Gastrocnemius medialis (tissue), 4 donors: ENCODE measurements around the gene RAD23A. TPM values are rescaled to one million over a fixed set of nuclear protein-coding genes. Genes with fewer than 3 reads are reported as not detected.
A peak's percentile ranks its signal among the peaks of the same experiment; 100 is the strongest.

Experiments used
- ATAC-seq, 2 donors: fragments of 150-250 bp; one replicate each; pipeline ENCODE4 v1.9.1; 2016
- DNase-seq, 2 donors: peaks; one replicate each; pipeline ENCODE4 v3.0.0-alpha.2; 2019
- H3K27ac ChIP-seq, 4 donors: fragments of 200-600 bp; sonication (generic); 1 replicate in 1 of 4; 2 replicates in 3 of 4; pipeline ENCODE4 v1.5.1; 2016 to 2018; ENCODE audit warnings: mild to moderate bottlenecking in 2 of 4, moderate library complexity in 1 of 4
- H3K27me3 ChIP-seq, 3 donors: fragments of 200-600 bp; sonication (generic) in 2 of 3; 1 replicate in 1 of 3; 2 replicates in 2 of 3; pipeline versions ENCODE4 v1.5.1 to v1.6.0; 2016 to 2019; ENCODE audit warnings: mild to moderate bottlenecking in 1 of 3, moderate library complexity in 1 of 3
- H3K36me3 ChIP-seq, 2 donors: fragments of 200-600 bp; sonication (generic) in 1 of 2; one replicate each; pipeline ENCODE4 v1.5.1; 2017 to 2018
- H3K4me1 ChIP-seq, 2 donors: fragments of 200-600 bp; sonication (generic) in 1 of 2; one replicate each; pipeline ENCODE4 v1.5.1; 2016 to 2017; ENCODE audit warnings: mild to moderate bottlenecking in 2 of 2
- H3K4me3 ChIP-seq, 4 donors: fragments of 200-600 bp; sonication (generic) in 3 of 4; 1 replicate in 1 of 4; 2 replicates in 3 of 4; pipeline ENCODE4 v1.5.1; 2016 to 2019; ENCODE audit warnings: mild to moderate bottlenecking in 2 of 4
- H3K9me3 ChIP-seq, 3 donors: fragments of 200-600 bp; sonication (generic) in 2 of 3; 1 replicate in 1 of 3; 2 replicates in 2 of 3; pipeline ENCODE4 v1.5.1; 2016 to 2019
- POLR2A ChIP-seq, 2 donors: fragments of 450-650 bp; IDR thresholded peaks; one replicate each; pipeline ENCODE4 v1.6.1; 2017; ENCODE audit warnings: antibody characterized with exemption in 2 of 2, mild to moderate bottlenecking in 2 of 2, moderate library complexity in 2 of 2
- in situ Hi-C, 4 donors: fragments of 200-750 bp; cut with MboI; loops; one replicate each; pipeline versions ENCODE4 v1.15.0 to v1.8.0; 2017; ENCODE audit warnings: low sequenced_read_pairs in 4 of 4
- intact Hi-C: fragments of 100-400 bp; cut with DNase I; formaldehyde crosslinking; loops from one replicate; pipeline ENCODE4 v1.15.1; 2023; ENCODE audit warnings: low total_unique reads
- total RNA-seq, 4 donors: library from RNA; depleted of rRNA; stranded (reverse); fragments of >200 nt; gene quantifications; one replicate each; pipeline versions ENCODE4 v1.1.0 to v1.2.3, GENCODE V29; 2016
- TF ChIP-seq, protein P1 (sequence below), 5 experiments: fragments of 450-650 bp in 3 of 5; fragments of 200-600 bp in 2 of 5; sonication (generic) in 2 of 5; IDR thresholded peaks in 4 of 5; conservative IDR thresholded peaks in 1 of 5; 1 replicate in 4 of 5; 2 replicates in 1 of 5; pipeline ENCODE4 v1.5.1; 2016 to 2019; ENCODE audit warnings: antibody characterized with exemption in 5 of 5, mild to moderate bottlenecking in 3 of 5, moderate library complexity in 3 of 5

Gene RAD23A
- 100 to 1,000 TPM; 618 to 949 (median 780) TPM for total RNA-seq

DNA sequence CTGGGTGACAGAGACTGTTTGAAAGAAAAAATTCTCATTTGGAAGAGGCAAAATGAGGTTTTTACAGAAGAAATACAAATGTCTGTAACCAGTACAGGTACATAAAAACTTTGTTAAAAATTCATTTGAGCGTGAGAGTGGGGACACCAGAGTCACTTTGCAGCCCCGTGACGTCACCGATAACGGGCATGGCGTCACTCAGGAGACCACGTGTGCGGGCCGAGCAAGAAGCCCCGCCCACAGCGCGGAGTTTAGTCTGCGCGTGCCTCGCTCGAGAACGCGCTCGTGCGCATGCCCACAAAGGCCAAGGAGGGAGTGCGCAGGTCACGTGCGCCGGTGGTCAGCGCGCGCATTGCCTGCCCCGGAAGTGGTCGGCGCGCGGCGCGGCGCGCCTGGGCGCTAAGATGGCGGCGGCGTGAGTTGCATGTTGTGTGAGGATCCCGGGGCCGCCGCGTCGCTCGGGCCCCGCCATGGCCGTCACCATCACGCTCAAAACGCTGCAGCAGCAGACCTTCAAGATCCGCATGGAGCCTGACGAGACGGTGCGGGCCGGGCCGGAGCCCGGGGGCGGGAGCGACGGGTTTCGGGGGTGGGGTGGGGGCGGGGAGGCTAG lies at the start of gene RAD23A:
Gene RAD23A (plus strand): TSS at position 384 of the 613 bp plus-strand sequence. CDS start 87 bp downstream, at position 471.
- intact Hi-C loops = loop anchor here (1.0 to 10.0 kb wide), 2 partner anchors 20 to 899 kb away; no protein-coding TSS in a partner anchor
- Histone ChIP-seq H3K4me3 (peak within 1 kb of the TSS; percentile 65 to 94 (median 85)), H3K9me3 (no peaks in the 10 kb centered on the region), H3K36me3 (peaks cover 0 to 74% of the 10 kb centered on the region in 2 donors), H3K4me1 (peaks cover 30 to 35% of the 10 kb centered on the region in 2 donors), H3K27me3 (no peaks in the 10 kb centered on the region), H3K27ac (peak within 1 kb of the TSS; percentile 96 to 99 (median 98))
- DNase-seq (peak; percentile 93 to 97), ATAC-seq (peak; percentile 90 to 92)
- in situ Hi-C loops = no loop called here
- peak; percentile 96 to 97 for TF ChIP-seq POLR2A (IDR thresholded peaks at IDR 0.05)
- TF ChIP-seq, protein P1, sequence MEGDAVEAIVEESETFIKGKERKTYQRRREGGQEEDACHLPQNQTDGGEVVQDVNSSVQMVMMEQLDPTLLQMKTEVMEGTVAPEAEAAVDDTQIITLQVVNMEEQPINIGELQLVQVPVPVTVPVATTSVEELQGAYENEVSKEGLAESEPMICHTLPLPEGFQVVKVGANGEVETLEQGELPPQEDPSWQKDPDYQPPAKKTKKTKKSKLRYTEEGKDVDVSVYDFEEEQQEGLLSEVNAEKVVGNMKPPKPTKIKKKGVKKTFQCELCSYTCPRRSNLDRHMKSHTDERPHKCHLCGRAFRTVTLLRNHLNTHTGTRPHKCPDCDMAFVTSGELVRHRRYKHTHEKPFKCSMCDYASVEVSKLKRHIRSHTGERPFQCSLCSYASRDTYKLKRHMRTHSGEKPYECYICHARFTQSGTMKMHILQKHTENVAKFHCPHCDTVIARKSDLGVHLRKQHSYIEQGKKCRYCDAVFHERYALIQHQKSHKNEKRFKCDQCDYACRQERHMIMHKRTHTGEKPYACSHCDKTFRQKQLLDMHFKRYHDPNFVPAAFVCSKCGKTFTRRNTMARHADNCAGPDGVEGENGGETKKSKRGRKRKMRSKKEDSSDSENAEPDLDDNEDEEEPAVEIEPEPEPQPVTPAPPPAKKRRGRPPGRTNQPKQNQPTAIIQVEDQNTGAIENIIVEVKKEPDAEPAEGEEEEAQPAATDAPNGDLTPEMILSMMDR (IDR thresholded peaks at IDR 0.05 in 4 of 5, conservative IDR thresholded peaks at IDR 0.05 in 1 of 5) = peak in 1 of 5 experiments; percentile 30

DNA sequence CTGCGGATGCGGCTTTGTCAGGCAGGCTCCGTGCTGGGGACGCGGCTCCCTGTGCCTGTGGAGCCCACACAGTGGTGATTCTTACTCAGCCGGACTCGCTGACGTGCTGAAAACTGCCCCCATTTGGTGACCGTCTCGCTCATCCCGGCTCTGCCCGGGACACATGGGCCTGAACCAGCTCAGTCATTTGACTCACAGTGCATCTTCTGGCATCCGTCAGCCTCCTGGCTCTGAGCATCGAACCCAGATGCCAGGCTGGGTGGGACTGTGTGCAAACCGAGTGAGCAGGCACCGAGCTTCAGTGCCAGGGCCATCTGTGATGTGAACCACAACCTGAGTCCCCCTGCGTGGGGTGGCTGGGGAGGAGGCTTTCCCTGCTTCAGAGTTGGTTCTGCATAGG lies 49.2 kb upstream of the RAD23A start:
- in situ Hi-C loops (no loop called here), intact Hi-C loops (no loop called here)
- peaks cover 0 to 73% of the 10 kb centered on the region in 2 donors for H3K36me3 ChIP-seq
- no peak overlapping the region for H3K4me3 ChIP-seq
- TF ChIP-seq, protein P1 (IDR thresholded peaks at IDR 0.05 in 4 of 5, conservative IDR thresholded peaks at IDR 0.05 in 1 of 5) = no peak
- no peak for TF ChIP-seq POLR2A (IDR thresholded peaks at IDR 0.05)
- no peak overlapping the region for H3K27ac ChIP-seq
- no peaks in the 10 kb centered on the region for H3K9me3 ChIP-seq
- ATAC-seq = no peak
- H3K27me3 ChIP-seq = no peaks in the 10 kb centered on the region
- DNase-seq = no peak
- H3K4me1 ChIP-seq = peaks cover 9 to 10% of the 10 kb centered on the region in 2 donors

DNA sequence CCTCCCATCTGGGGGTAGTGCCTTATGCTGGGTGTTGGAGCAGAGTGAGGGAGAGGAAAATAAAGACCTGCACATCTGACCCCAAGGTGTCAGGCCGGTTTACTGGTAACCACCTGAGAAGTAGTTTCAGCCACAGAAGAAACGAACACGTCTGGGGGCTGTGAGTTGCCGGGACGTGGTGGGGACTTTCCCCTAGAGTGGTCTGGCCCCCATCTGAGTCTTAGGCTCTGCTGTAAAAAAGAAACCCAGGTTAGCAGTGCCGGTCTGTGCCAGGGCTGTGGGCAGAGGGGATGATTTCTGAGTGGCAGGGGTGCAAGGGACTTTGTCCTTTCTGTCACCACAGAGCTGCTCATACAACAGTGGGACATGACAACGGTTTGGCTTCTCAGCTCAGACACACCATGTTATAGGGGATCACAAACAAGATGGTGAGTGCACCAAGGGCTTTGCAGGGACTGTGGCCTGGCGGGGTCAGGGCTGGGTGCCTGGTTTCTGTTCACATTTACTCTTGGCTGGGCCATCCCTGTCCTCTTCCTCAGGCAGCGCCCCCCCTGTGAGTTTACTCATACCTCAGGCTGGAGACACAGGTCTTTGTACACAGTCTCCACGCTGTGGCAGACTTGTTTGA lies 45.7 kb upstream of the RAD23A start:
- Histone ChIP-seq H3K4me1 (no peaks in the 10 kb centered on the region), H3K27ac (no peak overlapping the region), H3K4me3 (no peak overlapping the region), H3K36me3 (peaks cover 0 to 49% of the 10 kb centered on the region in 2 donors), H3K27me3 (no peaks in the 10 kb centered on the region), H3K9me3 (no peaks in the 10 kb centered on the region)
- in situ Hi-C loops (no loop called here), intact Hi-C loops (no loop called here)
- ATAC-seq (no peak), DNase-seq (no peak)
- TF ChIP-seq POLR2A (IDR thresholded peaks at IDR 0.05) = no peak
- TF ChIP-seq, protein P1 (IDR thresholded peaks at IDR 0.05 in 4 of 5, conservative IDR thresholded peaks at IDR 0.05 in 1 of 5) = no peak

DNA sequence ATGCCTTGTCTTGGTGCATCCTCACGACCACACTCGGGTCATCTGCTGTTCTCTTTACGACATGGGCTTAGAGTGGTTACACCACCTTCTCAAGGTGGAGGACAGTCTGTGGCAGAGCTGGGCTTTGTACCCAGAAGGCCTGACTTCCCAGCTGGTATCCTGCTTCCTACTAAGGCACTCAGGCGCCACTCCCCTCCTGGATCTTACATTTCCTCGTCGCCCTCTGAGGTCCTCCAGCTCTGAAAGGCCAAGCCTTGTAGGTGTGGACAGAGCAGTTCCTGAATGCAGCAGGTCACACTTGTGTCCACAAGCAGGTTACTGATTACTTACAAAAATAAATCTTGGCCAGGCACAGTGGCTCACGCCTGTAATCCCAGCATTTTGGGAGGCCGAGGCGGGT lies 38.5 kb upstream of the RAD23A start:
- Histone ChIP-seq H3K9me3 (no peaks in the 10 kb centered on the region), H3K4me3 (no peak overlapping the region), H3K27me3 (no peaks in the 10 kb centered on the region), H3K4me1 (no peaks in the 10 kb centered on the region), H3K36me3 (no peaks in the 10 kb centered on the region), H3K27ac (no peak overlapping the region)
- in situ Hi-C loops = no loop called here
- ATAC-seq = no peak
- intact Hi-C loops = no loop called here
- DNase-seq = no peak
- TF ChIP-seq, protein P1 (IDR thresholded peaks at IDR 0.05 in 4 of 5, conservative IDR thresholded peaks at IDR 0.05 in 1 of 5) = no peak
- no peak for TF ChIP-seq POLR2A (IDR thresholded peaks at IDR 0.05)
